GM12874 (cell line): ENCODE data around the gene CD7.

Experiments used
- TF ChIP-seq, protein P1 (sequence below): IDR thresholded peaks from 2 replicates; pipeline ENCODE4 v1.5.1; 2011; ENCODE audit warnings: low read depth, mild to moderate bottlenecking, control low read depth, low read length, moderate library complexity; ENCODE audit not compliant: insufficient read depth

CD7 gene

GRCh38 chr17:82283208-82283749 is 34.1 kb downstream of the CD7 start:
- TF ChIP-seq, protein P1, sequence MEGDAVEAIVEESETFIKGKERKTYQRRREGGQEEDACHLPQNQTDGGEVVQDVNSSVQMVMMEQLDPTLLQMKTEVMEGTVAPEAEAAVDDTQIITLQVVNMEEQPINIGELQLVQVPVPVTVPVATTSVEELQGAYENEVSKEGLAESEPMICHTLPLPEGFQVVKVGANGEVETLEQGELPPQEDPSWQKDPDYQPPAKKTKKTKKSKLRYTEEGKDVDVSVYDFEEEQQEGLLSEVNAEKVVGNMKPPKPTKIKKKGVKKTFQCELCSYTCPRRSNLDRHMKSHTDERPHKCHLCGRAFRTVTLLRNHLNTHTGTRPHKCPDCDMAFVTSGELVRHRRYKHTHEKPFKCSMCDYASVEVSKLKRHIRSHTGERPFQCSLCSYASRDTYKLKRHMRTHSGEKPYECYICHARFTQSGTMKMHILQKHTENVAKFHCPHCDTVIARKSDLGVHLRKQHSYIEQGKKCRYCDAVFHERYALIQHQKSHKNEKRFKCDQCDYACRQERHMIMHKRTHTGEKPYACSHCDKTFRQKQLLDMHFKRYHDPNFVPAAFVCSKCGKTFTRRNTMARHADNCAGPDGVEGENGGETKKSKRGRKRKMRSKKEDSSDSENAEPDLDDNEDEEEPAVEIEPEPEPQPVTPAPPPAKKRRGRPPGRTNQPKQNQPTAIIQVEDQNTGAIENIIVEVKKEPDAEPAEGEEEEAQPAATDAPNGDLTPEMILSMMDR: no peak

GRCh38 chr17:82282239-82283207 is 34.9 kb downstream of the CD7 start:
- TF ChIP-seq, protein P1: no peak

DNA sequence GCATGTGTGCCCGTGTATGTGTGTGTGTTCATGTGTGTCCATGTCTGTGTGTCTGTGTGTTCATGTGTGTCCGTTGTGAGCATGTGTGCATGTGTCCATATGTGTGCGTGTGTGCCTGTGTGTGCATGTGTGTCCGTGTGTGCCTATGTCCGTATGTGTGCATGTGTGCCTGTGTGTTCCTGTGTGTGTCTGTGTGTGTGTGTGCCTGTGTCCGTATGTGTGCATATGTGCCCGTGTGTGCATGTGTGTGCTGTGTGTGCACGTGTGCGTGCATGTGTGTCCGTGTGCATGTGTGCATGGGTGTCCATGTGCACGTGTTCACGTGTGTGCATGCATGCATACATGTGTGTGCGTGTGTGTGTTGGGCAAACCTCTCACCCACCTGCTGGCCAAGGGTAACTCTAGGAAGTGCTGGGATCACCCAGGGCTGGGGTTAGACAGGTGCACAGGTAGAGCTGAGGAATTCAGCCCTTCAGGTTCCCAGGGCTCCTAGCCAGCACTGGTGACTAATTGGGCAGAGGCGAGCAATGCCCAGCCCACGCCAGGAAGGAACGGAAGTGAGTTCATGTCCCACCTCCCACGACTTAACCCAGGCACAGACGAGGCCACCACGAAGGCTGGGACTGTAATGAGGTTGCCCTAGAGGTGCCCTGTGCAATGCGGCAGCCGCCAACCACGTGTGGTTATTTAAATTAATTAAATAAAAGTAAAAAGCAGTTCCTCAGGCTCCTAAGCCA is 35.7 kb downstream of the CD7 start:
- TF ChIP-seq, protein P1: no peak

- TF ChIP-seq, protein P1: no peak
Measured at GRCh38 chr17:82281076-82281475, 36.3 kb downstream of the CD7 start.

DNA sequence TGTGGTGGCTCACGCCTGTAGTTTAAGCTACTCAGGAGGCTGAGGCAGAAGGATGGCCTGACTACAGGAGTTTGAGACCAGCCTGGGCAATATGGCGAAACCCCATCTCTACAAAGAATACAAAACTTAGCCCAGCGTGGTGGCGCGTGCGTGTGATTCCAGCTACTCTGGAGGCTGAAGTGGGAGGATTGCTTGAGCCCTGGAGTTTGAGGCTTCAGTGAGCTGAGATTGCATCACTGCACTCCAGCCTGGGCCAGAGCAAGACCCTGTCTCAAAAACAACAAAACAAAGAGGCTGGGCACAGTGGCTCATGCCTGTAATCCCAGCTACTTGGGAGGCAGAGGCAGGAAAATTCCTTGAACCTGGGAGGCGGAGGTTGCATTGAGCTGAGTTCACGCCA is 36.9 kb downstream of the CD7 start:
- TF ChIP-seq, protein P1: no peak

- TF ChIP-seq, protein P1: no peak
Measured at GRCh38 chr17:82278786-82279391, 38.5 kb downstream of the CD7 start.

- TF ChIP-seq, protein P1: no peak
Measured at GRCh38 chr17:82278308-82278707, 39.1 kb downstream of the CD7 start.
